Right lobe of liver (tissue), 4 donors: ENCODE measurements around the gene ARHGEF37.

Experiments used
- CTCF ChIP-seq, 4 donors: fragments of 200-600 bp in 3 of 4; fragments of 450-650 bp in 1 of 4; IDR thresholded peaks; one replicate each; pipeline versions ENCODE4 v1.5.1 to v1.8.0; 2016 to 2022; ENCODE audit warnings: antibody characterized with exemption in 4 of 4, mild to moderate bottlenecking in 2 of 4
- POLR2A ChIP-seq: fragments of 450-650 bp; IDR thresholded peaks from one replicate; pipeline ENCODE4 v1.6.1; 2017; ENCODE audit warnings: antibody characterized with exemption, mild to moderate bottlenecking
- donor health status: DM: no; HTN: no; CAD: no.
- donor health status: DM: no; HTN: no; CAD: no.
- donor health status: DM: no; HTN: yes; CAD: no.

DNA sequence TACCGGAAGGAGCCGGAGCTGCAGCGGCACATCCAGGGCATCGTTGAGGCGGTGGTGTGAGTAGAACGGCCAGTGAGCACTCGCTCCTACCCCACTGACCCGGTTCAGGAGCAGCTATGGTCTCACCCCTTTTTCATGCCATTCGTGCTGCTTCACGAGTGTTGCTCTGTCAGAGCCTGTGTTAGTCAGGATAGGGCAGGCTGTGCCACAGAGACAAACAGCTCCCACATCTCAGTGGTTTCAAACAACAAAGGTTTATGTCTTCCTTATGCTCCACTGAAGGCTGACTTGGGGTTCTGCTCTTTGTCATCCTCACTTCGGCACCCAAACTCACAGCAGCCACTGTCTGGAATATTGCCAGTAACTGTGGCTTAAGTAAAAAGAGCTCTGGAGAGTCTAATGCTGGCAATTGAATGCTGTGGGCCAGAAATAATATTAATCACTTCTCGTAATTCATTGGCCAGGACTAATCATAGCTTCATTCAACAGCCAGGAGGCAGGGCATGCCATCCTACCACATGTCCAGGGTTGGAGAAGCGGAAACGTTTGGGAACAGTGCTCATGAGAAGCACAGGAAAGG, 28.4 kb downstream of the ARHGEF37 start:
- TF ChIP-seq CTCF (IDR thresholded peaks at IDR 0.05): no peak
- no peak for TF ChIP-seq POLR2A
